ENCODE results near the gene ARNT2.

DNA sequence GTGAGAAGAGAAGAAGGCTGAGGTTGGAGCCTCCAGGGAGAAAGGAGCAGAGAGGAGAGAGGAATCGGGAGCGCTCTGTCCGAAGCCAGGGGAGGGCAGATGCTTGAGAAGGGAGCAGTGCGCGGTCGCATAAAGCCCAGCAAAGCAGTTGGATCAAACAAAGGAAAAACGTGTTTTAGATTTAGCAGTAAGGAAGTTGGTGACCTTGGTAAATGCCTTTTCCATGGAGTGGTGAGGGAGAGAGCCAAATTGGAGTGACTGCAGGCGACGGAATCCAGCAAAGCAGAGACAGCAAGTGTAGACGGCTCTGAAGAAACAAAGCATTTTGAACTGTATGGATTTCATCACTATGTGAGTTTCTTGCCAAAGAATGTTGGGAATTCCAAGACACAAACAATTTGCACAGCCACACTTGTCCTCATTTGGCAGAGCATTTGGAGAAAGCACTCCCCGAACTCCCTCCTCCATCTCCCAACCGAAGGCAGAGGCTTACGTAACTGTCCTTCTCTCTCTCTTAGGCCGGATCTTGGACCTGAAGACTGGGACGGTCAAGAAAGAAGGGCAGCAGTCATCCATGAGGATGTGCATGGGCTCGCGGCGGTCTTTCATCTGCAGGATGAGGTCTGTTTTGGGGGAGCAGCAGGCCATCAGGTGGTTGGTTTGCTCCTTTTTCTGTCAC, 103.6 kb downstream of the ARNT2 start:
- TF ChIP-seq, protein P1, sequence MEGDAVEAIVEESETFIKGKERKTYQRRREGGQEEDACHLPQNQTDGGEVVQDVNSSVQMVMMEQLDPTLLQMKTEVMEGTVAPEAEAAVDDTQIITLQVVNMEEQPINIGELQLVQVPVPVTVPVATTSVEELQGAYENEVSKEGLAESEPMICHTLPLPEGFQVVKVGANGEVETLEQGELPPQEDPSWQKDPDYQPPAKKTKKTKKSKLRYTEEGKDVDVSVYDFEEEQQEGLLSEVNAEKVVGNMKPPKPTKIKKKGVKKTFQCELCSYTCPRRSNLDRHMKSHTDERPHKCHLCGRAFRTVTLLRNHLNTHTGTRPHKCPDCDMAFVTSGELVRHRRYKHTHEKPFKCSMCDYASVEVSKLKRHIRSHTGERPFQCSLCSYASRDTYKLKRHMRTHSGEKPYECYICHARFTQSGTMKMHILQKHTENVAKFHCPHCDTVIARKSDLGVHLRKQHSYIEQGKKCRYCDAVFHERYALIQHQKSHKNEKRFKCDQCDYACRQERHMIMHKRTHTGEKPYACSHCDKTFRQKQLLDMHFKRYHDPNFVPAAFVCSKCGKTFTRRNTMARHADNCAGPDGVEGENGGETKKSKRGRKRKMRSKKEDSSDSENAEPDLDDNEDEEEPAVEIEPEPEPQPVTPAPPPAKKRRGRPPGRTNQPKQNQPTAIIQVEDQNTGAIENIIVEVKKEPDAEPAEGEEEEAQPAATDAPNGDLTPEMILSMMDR (IDR thresholded peaks at IDR 0.05; ENCODE audit: poor library complexity), result no peak
- TF ChIP-seq EZH2 (IDR thresholded peaks at IDR 0.05; ENCODE audit: borderline replicate concordance), result no peak

All from hepatocyte (in vitro differentiated cells).